H1 (cell line): ENCODE results near the gene JAG2. TPM values are rescaled to one million over a fixed set of nuclear protein-coding genes. Genes with fewer than 3 reads are reported as not detected.

Experiments used
- ATF2 ChIP-seq: IDR thresholded peaks from 2 replicates; pipeline ENCODE4 v1.6.1; 2012; ENCODE audit warnings: low read length, inconsistent platforms
- CBX8 ChIP-seq: fragments of 300-800, 300-1000 bp; sonication (generic); IDR thresholded peaks from 2 replicates; pipeline ENCODE4 v1.7.1; 2016; ENCODE audit warnings: low read depth, low read length, borderline replicate concordance
- CHD1 ChIP-seq: IDR thresholded peaks from 2 replicates; pipeline ENCODE4 v1.6.1; 2012; ENCODE audit warnings: low read depth, low read length, improper control_type of control experiment
- CHD7 ChIP-seq: fragments of 300-600 bp; sonication (generic); IDR thresholded peaks from 2 replicates; pipeline ENCODE4 v1.7.1; 2012; ENCODE audit warnings: low read length, moderate library complexity, mild to moderate bottlenecking, inconsistent platforms; ENCODE audit not compliant: insufficient replicate concordance
- MAX ChIP-seq: IDR thresholded peaks from 2 replicates; pipeline ENCODE4 v1.6.1; 2012; ENCODE audit warnings: inconsistent platforms
- NANOG ChIP-seq: IDR thresholded peaks from 2 replicates; pipeline ENCODE4 v1.6.1; 2011; ENCODE audit warnings: low read length, low read depth, mild to moderate bottlenecking, inconsistent platforms; ENCODE audit not compliant: insufficient read depth, poor library complexity, severe bottlenecking
- SRF ChIP-seq: IDR thresholded peaks from 2 replicates; pipeline ENCODE4 v1.6.1; 2011; ENCODE audit warnings: mild to moderate bottlenecking, low read depth, low read length, moderate library complexity
- ZNF274 ChIP-seq: IDR thresholded peaks from 2 replicates; pipeline ENCODE4 v1.7.0; 2012; ENCODE audit warnings: low read length, borderline replicate concordance; ENCODE audit errors: extremely low read depth
- polyA plus RNA-seq, 7 experiments: library from polyadenylated mRNA; depleted of rRNA in 3 of 7; stranded (reverse) in 5 of 7; unstranded in 2 of 7; fragments of >200 nt in 5 of 7; fragments of 200-250 nt in 2 of 7; gene quantifications; 1 replicate in 5 of 7; 2 replicates in 1 of 7; 4 replicates in 1 of 7; pipeline versions ENCODE4 v1.2.1 to v1.2.3, GENCODE V29; 2011 to 2013; ENCODE audit warnings: missing spikeins in 2 of 7, mixed read lengths in 2 of 7
- total RNA-seq: library from RNA; stranded (reverse); fragmentation: NEBNext Ultra II Directional; extraction: Animal tissue kit (Norgen Biotek cat#: 25700); gene quantifications from 2 replicates; pipeline ENCODE4 v1.2.1, GENCODE V29; 2021

JAG2 gene
- total and polyA plus RNA-seq, 2 of the 8 experiments (the other 6 are each of a cell fraction or from before 2014, with no cell fraction given): 2.8 to 6.2 TPM

- TF ChIP-seq CHD7 (no peak), MAX (no peak), NANOG (no peak), SRF (no peak), CHD1 (no peak), CBX8 (no peak), ATF2 (no peak), ZNF274 (no peak)
These were observed 23.0 kb downstream of the JAG2 start (continued) for GRCh38 chr14:105145381-105146180.
